Stimulated activated memory B cell treated with anti-CD40 and anti-IgM and Interleukin-4, amounts not matched to agents 10 μg/mL and 1 μg/mL and 100 μg/mL, for 72 hours (primary cell): ENCODE data around the gene NECAP2.
"Not testable (repeated sequence)": the region's sequence is repeated elsewhere in the genome, so short reads cannot be mapped to it uniquely, and the experiment has no call there.

Experiments
- ATAC-seq: fragments of 150-1000 bp; cut with Tn5 transposase; 2 replicates; pipeline ENCODE4 v1.10.0; 2021
- H3K27ac Mint-ChIP-seq: one replicate; pipeline ENCODE4 v1.8.0; 2022; ENCODE audit warnings: mild to moderate bottlenecking, mixed read lengths
- H3K27me3 Mint-ChIP-seq: one replicate; pipeline ENCODE4 v1.8.0; 2022; ENCODE audit warnings: mixed read lengths
- H3K36me3 Mint-ChIP-seq: one replicate; pipeline ENCODE4 v1.8.0; 2022; ENCODE audit warnings: mixed read lengths
- H3K4me1 Mint-ChIP-seq: one replicate; pipeline ENCODE4 v1.8.0; 2022; ENCODE audit warnings: mixed read lengths
- H3K4me3 Mint-ChIP-seq: one replicate; pipeline ENCODE4 v1.8.0; 2022; ENCODE audit warnings: mild to moderate bottlenecking, moderate library complexity, mixed read lengths
- H3K9me3 Mint-ChIP-seq: one replicate; pipeline ENCODE4 v1.8.0; 2022; ENCODE audit warnings: mixed read lengths

Gene NECAP2

GRCh38 chr1:16442941-16443340, 2.4 kb downstream of the NECAP2 start:
- Mint-ChIP-seq H3K4me1 (peaks cover 53% of the 10 kb centered on the region), H3K36me3 (peaks cover 39% of the 10 kb centered on the region), H3K27me3 (no peaks in the 10 kb centered on the region), H3K4me3 (peak overlapping the region; percentile 97), H3K27ac (peak overlapping the region; percentile 87), H3K9me3 (no peaks in the 10 kb centered on the region)
- peak; percentile 43 for ATAC-seq

DNA sequence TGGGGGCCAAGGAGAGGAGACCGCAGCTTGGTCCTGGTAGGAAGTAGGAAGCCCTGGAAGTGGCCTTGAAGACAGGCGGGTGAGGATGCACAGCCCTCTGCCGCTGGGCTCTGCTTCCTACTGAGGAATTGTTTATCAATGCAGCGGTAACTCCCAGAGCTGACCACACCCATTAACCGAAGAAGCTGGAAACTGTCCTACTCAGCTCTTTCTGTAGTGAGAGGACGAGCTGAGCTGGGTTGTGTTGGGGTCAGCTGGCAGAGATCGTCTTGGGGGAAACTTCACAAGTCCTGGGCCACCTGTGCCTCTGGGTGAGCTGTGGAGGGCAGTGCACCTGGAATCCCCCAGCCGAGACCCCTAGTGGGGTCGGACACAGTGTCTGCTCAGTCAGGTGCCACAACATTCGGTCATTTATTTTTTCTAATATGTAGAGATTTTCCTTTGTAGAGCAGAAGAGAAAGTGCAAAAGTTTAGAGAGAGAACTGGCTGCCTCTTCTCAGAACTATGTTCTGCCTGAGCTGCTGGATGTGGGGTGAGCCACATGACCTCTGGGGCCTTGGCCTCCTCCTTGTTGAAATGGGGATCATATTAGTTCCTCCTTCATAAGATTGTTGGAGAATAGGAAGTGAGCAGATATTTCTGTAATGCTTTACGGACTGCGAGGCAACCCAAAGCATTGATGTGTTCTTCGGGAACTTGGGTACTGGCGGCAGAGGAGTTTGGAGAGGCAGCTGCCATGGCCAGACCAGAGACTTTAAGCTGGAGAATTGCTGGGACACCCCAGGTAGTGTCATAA, 3.6 kb downstream of the NECAP2 start:
- no peaks in the 10 kb centered on the region for H3K9me3 Mint-ChIP-seq
- peaks cover 51% of the 10 kb centered on the region for H3K36me3 Mint-ChIP-seq
- H3K4me1 Mint-ChIP-seq: peaks cover 61% of the 10 kb centered on the region
- no peaks in the 10 kb centered on the region for H3K27me3 Mint-ChIP-seq
- ATAC-seq: no peak
- no peak overlapping the region for H3K4me3 Mint-ChIP-seq
- peak overlapping the region; percentile 87 for H3K27ac Mint-ChIP-seq

DNA sequence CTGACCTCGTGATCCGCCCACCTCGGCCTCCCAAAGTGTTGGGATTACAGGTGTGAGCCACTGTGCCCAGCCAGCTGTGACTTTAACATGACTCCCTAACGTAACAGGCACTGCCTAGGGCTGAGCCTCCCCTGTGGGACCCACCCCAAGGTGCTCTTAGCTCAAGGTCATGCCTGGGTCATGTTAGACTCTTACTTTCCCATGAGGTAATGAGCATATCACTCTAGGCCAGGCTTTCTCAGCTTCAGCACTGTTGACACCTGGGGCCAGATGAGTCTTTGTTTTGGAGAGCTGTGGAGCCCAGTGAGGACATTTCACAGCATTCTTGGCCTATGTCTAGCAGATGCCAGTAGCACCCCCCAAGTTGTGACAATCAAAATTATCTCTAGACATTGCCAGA, 4.5 kb downstream of the NECAP2 start:
- H3K4me1 Mint-ChIP-seq: peaks cover 66% of the 10 kb centered on the region
- H3K27ac Mint-ChIP-seq: no peak overlapping the region

GRCh38 chr1:16446116-16446515, 5.6 kb downstream of the NECAP2 start:
- Mint-ChIP-seq H3K4me1 (peaks cover 71% of the 10 kb centered on the region), H3K36me3 (peaks cover 63% of the 10 kb centered on the region)

More for the DNA sequence above, 4.5 kb downstream of the NECAP2 start:
- Mint-ChIP-seq H3K4me3 (no peak overlapping the region), H3K36me3 (peaks cover 60% of the 10 kb centered on the region), H3K9me3 (no peaks in the 10 kb centered on the region), H3K27me3 (no peaks in the 10 kb centered on the region)
- ATAC-seq: no peak

DNA sequence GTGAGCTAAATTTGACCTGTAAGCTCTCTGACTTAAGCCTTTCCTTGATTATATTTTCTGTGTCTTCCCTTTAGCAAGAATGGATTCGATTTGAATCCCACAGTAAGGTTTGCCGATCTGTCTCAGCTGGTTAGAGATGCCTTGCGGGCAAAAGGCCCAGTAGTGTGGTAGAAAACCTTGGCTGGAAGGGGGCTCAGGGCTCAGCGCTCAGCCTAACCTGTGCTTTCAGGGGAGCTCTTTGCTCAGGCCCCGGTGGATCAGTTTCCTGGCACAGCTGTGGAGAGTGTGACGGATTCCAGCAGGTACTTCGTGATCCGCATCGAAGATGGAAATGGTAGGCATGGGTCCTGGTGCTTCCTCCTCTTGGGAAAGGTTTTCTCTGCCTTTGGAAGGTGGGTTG, 7.1 kb downstream of the NECAP2 start:
- no peak for ATAC-seq
- peaks cover 70% of the 10 kb centered on the region for H3K4me1 Mint-ChIP-seq
- peaks cover 66% of the 10 kb centered on the region for H3K36me3 Mint-ChIP-seq
- H3K27me3 Mint-ChIP-seq: no peaks in the 10 kb centered on the region
- no peak overlapping the region for H3K4me3 Mint-ChIP-seq
- H3K9me3 Mint-ChIP-seq: no peaks in the 10 kb centered on the region
- H3K27ac Mint-ChIP-seq: peak overlapping the region; percentile 81

More at GRCh38 chr1:16446116-16446515, 5.6 kb downstream of the NECAP2 start:
- Mint-ChIP-seq H3K27ac (no peak overlapping the region), H3K27me3 (no peaks in the 10 kb centered on the region), H3K4me3 (no peak overlapping the region), H3K9me3 (no peaks in the 10 kb centered on the region)
- no peak for ATAC-seq

DNA sequence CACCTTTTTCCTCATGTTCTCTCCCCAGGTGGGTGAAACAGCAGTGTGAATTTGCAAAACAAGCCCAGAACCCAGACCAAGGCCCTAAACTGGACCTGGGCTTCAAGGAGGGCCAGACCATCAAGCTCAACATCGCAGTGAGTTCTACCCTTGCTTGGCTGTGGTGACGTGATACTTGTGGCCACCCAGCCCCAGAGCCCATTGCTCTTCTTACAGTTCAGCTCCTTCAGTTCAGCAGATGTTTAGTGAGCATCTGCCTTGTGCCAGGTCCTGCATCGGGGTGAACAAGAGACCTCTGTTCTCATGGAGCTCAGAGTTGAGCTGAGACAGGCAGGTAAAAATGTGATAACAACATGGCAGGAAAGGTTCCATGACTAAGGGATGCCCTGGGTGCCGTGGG, 8.5 kb downstream of the NECAP2 start:
- peaks cover 58% of the 10 kb centered on the region for H3K36me3 Mint-ChIP-seq
- peaks cover 56% of the 10 kb centered on the region for H3K4me1 Mint-ChIP-seq
- H3K27me3 Mint-ChIP-seq: no peaks in the 10 kb centered on the region
- H3K4me3 Mint-ChIP-seq: no peak overlapping the region
- peak overlapping the region; percentile 81 for H3K27ac Mint-ChIP-seq
- no peak for ATAC-seq
- H3K9me3 Mint-ChIP-seq: no peaks in the 10 kb centered on the region

DNA sequence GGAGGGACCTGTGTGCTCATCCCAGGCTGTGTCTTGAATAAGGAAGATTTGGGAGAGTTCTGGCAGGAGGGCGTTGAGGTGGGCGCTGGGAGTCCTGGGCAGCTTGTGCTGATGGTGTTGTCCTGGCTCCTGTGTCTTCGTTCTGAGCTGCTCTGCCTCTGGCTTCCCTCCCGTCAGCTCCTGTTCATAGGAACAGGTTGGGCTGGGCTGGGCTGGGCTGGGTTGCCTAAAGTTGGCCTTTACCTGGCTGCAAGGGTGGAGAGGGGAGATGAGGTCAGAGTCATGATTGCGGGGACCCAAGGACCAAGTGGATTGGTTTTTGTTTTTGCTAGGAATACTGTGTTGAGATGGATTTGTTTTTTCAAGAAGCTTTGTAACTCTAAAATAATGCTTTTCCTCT, 9.1 kb downstream of the NECAP2 start:
- H3K9me3 Mint-ChIP-seq: no peaks in the 10 kb centered on the region
- peaks cover 52% of the 10 kb centered on the region for H3K36me3 Mint-ChIP-seq
- H3K4me1 Mint-ChIP-seq: peaks cover 51% of the 10 kb centered on the region
- H3K4me3 Mint-ChIP-seq: no peak overlapping the region
- ATAC-seq: no peak
- H3K27ac Mint-ChIP-seq: peak overlapping the region; percentile 81
- H3K27me3 Mint-ChIP-seq: no peaks in the 10 kb centered on the region

GRCh38 chr1:16450863-16451481, 10.4 kb downstream of the NECAP2 start:
- Mint-ChIP-seq H3K27me3 (no peaks in the 10 kb centered on the region), H3K27ac (peak overlapping the region; percentile 81), H3K4me3 (peak overlapping the region; percentile 36), H3K36me3 (peaks cover 64% of the 10 kb centered on the region), H3K4me1 (peaks cover 56% of the 10 kb centered on the region), H3K9me3 (no peaks in the 10 kb centered on the region)
- no peak for ATAC-seq

GRCh38 chr1:16451841-16452528, 11.5 kb downstream of the NECAP2 start:
- ATAC-seq: peak; percentile 85
- H3K4me3 Mint-ChIP-seq: peak overlapping the region; percentile 47
- H3K27me3 Mint-ChIP-seq: no peaks in the 10 kb centered on the region
- peaks cover 56% of the 10 kb centered on the region for H3K4me1 Mint-ChIP-seq
- peaks cover 64% of the 10 kb centered on the region for H3K36me3 Mint-ChIP-seq
- H3K9me3 Mint-ChIP-seq: no peaks in the 10 kb centered on the region
- peak overlapping the region; percentile 81 for H3K27ac Mint-ChIP-seq

- H3K4me3 Mint-ChIP-seq, ATAC-seq, H3K27me3 Mint-ChIP-seq, H3K9me3 Mint-ChIP-seq, H3K27ac Mint-ChIP-seq: not testable (repeated sequence)
- Mint-ChIP-seq H3K36me3 (peaks cover 43% of the 10 kb centered on the region), H3K4me1 (peaks cover 33% of the 10 kb centered on the region)
These were observed 14.4 kb downstream of the NECAP2 start for GRCh38 chr1:16454909-16455308.

GRCh38 chr1:16456151-16456550, 15.6 kb downstream of the NECAP2 start:
- H3K4me3 Mint-ChIP-seq, H3K27me3 Mint-ChIP-seq, H3K27ac Mint-ChIP-seq, H3K9me3 Mint-ChIP-seq, ATAC-seq: not testable (repeated sequence)
- H3K36me3 Mint-ChIP-seq: peaks cover 46% of the 10 kb centered on the region
- H3K4me1 Mint-ChIP-seq: peaks cover 20% of the 10 kb centered on the region

DNA sequence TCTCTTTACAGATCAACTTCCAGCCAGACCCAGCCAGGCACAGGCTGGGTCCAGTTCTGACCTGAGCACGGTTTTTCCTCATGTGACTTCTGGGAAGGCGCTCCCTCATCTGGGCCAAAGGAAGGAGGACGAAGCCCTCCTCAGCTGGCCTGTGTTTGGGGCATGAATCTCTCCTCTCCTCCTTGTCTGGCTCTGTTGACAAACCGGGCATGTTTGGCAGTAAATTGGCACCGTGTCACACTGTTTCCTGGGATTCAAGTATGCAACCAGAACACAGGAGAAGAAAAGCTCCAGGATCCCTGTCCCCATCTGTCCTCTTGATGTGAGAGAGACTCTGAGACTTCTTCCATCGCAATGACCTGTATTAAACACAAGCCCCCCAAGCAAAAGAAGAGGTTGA, 18.3 kb downstream of the NECAP2 start:
- Mint-ChIP-seq H3K27ac (no peak overlapping the region), H3K36me3 (peaks cover 42% of the 10 kb centered on the region), H3K27me3 (no peaks in the 10 kb centered on the region), H3K4me1 (peaks cover 6% of the 10 kb centered on the region), H3K4me3 (no peak overlapping the region), H3K9me3 (no peaks in the 10 kb centered on the region)
- ATAC-seq: no peak

DNA sequence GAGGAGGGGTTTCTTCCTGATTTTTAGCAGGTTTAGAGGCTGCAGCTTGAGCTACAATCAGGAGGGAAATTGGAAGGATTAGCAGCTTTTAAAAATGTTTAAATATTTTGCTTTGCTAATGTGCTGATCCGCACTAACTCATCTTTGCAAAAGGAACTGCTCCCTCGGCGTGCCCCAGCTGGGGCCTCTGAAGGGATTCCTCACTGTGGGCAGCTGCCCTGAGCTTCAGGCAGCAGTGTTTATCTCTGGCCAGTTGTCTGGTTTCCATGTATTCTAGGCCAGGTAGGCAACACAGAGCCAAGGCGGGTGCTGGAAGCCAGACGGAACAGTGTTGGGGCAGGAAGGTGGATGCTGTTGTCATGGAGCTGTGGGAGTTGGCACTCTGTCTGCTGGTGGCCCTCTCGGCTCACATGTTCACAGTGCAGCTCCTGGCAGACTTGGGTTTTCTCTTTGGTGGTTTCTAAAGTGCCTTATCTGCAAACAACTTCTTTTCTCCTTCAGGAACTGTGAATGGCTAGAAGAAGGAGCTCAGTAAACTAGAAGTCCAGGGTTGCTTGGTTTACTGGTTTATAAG, 18.9 kb downstream of the NECAP2 start:
- H3K36me3 Mint-ChIP-seq: peaks cover 45% of the 10 kb centered on the region
- no peak for ATAC-seq
- peaks cover 6% of the 10 kb centered on the region for H3K4me1 Mint-ChIP-seq
- H3K27ac Mint-ChIP-seq: no peak overlapping the region
- H3K27me3 Mint-ChIP-seq: no peaks in the 10 kb centered on the region
- H3K9me3 Mint-ChIP-seq: no peaks in the 10 kb centered on the region
- H3K4me3 Mint-ChIP-seq: no peak overlapping the region

DNA sequence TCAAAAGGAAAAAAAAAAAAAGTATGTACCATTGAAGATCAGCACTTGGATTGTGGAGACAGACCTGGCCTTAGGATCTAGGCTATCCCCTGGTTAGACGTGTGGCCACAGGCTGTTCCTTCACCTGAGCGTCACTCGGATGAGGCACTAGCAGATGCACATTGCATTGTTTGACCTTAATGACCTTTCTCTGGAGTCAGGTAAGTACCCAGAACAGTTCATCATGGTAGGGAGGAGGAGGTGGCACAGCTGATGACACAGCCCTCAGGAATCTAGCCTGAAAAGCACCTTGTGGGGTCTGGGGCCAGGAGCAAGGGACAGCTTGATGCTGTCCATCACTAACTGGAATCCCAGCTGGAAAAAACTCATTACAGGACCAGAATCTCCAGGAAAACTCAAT, 21.2 kb downstream of the NECAP2 start:
- H3K36me3 Mint-ChIP-seq: peaks cover 47% of the 10 kb centered on the region
- no peak overlapping the region for H3K4me3 Mint-ChIP-seq
- no peaks in the 10 kb centered on the region for H3K4me1 Mint-ChIP-seq
- ATAC-seq: no peak
- peak overlapping the region; percentile 21 for H3K27ac Mint-ChIP-seq
- H3K27me3 Mint-ChIP-seq: no peaks in the 10 kb centered on the region
- H3K9me3 Mint-ChIP-seq: no peaks in the 10 kb centered on the region

GRCh38 chr1:16462773-16463330, 22.3 kb downstream of the NECAP2 start:
- Mint-ChIP-seq H3K4me1 (no peaks in the 10 kb centered on the region), H3K36me3 (peaks cover 59% of the 10 kb centered on the region), H3K27me3 (no peaks in the 10 kb centered on the region), H3K27ac (no peak overlapping the region), H3K9me3 (no peaks in the 10 kb centered on the region), H3K4me3 (no peak overlapping the region)
- ATAC-seq: no peak
